AG09309 (cell line): ENCODE measurements around the gene CCPG1.

ENCODE experiments used
- DNase-seq: peaks from one replicate; pipeline ENCODE4 v3.0.0-alpha.2; 2010; ENCODE audit warnings: low read depth
- H3K4me3 ChIP-seq: 2 replicates; pipeline ENCODE4 v1.5.1; 2011; ENCODE audit warnings: mild to moderate bottlenecking, low read depth, low read length, moderate library complexity; ENCODE audit not compliant: control insufficient read depth
- CTCF ChIP-seq: IDR thresholded peaks from 2 replicates; pipeline ENCODE4 v1.5.1; 2011; ENCODE audit warnings: mild to moderate bottlenecking, low read depth, low read length, inconsistent platforms; ENCODE audit not compliant: insufficient read depth, control insufficient read depth; ENCODE audit errors: missing control alignments

CCPG1 gene

GRCh38 chr15:55348281-55348778 is 59.8 kb downstream of the CCPG1 start:
- no peak for DNase-seq
- H3K4me3 ChIP-seq: no peak overlapping the region
- TF ChIP-seq CTCF: no peak

DNA sequence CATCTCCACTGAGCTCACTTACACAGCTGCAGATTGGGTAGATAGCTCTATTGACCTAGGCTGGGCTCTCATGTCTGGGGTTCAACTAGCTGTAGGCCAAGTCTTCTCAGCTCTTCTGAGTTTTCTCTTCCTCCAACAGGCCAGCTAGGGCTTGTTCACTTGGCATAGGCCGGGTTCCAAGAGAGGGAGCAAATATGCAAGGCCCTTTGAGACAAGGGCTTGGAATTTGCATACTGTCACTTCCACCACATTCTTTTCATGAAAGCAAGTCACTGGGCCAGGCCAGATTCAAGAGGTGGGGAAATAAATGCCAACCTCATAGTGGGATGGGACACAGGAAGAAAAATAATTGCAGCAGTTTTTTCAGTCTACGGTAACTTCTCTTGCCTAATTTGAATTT is 64.0 kb downstream of the CCPG1 start:
- no peak for TF ChIP-seq CTCF
- no peak overlapping the region for H3K4me3 ChIP-seq
- no peak for DNase-seq

- no peak for TF ChIP-seq CTCF
- DNase-seq: peak; percentile 32
Observed at GRCh38 chr15:55343168-55343567, 65.0 kb downstream of the CCPG1 start.

GRCh38 chr15:55337160-55337559 is 71.0 kb downstream of the CCPG1 start:
- DNase-seq: no peak
- TF ChIP-seq CTCF: no peak
- no peak overlapping the region for H3K4me3 ChIP-seq

More at GRCh38 chr15:55343168-55343567, 65.0 kb downstream of the CCPG1 start:
- H3K4me3 ChIP-seq: no peak overlapping the region

GRCh38 chr15:55334997-55335396 is 73.2 kb downstream of the CCPG1 start:
- TF ChIP-seq CTCF: no peak

DNA sequence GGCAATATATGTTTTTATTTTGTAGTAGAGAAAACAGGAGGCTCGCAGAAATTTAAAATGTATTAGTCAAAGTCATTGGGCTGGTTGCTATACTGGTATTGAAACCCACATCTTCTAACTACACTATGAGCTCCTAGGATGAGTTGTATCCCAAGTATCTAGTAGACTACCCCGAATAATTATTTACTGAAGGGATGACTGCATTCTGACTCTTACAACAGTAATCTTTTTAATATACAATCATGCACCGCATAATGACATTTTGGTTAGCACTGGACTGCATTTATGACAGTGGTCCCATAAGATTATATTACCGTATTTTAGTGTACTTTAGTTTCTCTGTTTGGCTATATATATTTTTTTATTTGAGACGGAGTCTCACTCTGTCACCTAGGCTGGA is 73.8 kb downstream of the CCPG1 start:
- no peak for DNase-seq
- no peak for TF ChIP-seq CTCF
- H3K4me3 ChIP-seq: no peak overlapping the region

More at GRCh38 chr15:55334997-55335396, 73.2 kb downstream of the CCPG1 start:
- H3K4me3 ChIP-seq: no peak overlapping the region
- no peak for DNase-seq

DNA sequence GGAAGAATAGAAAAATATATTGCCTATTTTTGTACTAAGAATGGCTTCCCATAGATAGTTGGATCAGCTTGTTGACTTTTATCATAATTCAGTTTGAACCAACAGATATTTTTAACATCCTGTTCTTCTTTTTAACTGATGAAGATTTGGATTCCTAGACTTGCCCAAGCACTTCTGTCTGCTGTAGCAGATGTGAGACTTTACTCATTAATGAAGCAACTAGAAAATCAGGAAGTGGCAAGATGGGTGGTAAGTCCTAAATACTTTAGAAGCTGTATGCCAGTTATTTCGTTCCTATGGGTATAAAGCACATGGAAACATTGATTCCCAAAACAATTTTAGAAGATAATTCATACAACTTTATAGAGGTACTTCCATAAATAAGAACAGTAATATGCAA is 80.8 kb downstream of the CCPG1 start:
- DNase-seq: no peak
- H3K4me3 ChIP-seq: no peak overlapping the region
- no peak for TF ChIP-seq CTCF
